Mucosa of gallbladder (tissue), 1 donor: ENCODE results near the gene KCNA5. TPM values are rescaled to one million over a fixed set of nuclear protein-coding genes. Genes with fewer than 3 reads are reported as not detected.

Experiments used
- DNase-seq: peaks from one replicate; pipeline ENCODE4 v3.0.0-alpha.2; 2020; ENCODE audit warnings: low spot score
- total RNA-seq: library from RNA; stranded (reverse); gene quantifications from one replicate; pipeline ENCODE4 v1.2.1, GENCODE V29; 2021
- donor health status: DM: no; HTN: no; CAD: no.

Gene KCNA5
- total RNA-seq, 1 donor from 2014 or later: 1.4 TPM

DNA sequence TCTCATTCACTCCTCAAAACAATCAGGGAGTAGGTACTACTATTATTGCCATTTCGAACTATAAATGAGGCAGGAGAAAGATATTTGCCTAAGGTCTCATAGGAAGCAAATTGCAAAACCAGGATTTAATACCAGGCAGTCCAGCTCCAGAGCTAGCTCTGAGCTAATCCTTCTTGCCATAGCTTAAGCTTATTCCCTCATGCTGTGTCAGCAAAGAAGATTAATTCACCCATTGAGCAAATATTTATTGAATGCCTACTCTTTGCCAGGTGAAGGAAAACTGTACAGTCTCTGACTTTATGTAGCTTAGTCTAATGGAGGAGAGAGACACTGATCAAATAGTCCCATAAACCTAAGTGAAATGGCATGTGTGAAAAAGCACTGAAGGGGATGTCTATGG, 19.5 kb downstream of the KCNA5 start:
- DNase-seq: no peak

- no peak for DNase-seq
Observed at GRCh38 chr12:5064913-5065490, 21.3 kb downstream of the KCNA5 start.

- no peak for DNase-seq
Observed at GRCh38 chr12:5066251-5066650, 22.6 kb downstream of the KCNA5 start.

GRCh38 chr12:5068126-5068525, 24.4 kb downstream of the KCNA5 start:
- DNase-seq: no peak

- no peak for DNase-seq
Observed at GRCh38 chr12:5068619-5069018, 24.9 kb downstream of the KCNA5 start.

DNA sequence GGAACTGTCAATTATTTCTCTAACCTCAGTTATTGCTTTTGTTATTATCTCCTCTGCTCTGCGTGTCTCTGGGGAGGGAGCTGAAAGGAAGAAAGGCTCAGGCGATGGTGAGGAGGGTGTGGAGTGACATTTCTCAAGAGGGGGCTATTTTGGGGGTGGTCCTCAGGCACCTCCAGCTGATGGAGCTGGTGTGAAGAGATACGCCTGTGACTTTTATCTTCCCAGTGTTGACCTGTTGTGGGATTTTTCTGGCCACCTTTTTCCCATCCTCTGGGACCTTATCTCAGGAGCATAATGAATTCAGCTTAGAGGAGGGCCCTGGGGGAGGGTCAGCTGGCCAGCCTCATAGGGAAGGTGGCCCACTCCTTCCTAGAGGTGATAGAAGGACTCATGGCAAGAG, 26.4 kb downstream of the KCNA5 start:
- DNase-seq: no peak

DNA sequence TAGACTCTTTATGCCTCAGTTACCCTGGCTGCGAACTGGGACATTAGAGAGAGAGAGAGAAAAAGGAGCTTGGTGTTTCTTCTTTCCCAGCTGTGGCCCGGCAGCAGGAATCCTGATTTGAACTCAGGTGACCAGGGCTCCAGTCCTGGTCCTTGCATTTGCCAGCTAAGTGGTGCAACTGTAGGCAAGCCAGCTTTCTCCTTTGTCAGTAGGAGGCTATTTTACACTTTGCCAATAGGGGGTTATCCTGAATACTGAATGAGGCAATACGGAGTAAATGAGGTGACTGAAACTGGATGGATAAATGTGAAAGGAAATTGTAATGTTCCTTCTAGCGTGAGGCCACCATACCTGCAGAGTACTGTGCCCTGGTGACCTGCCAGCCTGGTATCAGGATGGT, 27.8 kb downstream of the KCNA5 start:
- no peak for DNase-seq

DNA sequence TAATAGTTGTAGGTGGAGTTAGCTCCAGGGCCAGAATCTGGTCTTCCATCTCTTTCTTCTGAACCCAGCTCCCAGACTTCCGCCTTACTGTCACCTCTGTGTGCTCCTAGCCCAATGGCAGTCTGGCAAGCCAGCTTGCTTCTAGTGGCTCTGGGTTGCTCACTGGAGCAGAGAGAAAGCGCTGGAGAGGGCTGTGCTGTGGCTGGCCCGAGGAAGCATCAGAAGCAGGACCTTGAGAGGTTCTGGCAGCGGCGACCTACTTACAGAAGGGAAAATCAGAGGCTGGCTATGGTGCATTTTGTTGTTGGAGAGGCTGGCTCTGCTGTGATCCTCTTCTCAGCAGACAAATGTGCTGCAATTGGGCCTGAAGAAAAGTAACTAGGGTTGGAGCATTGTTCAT, 28.6 kb downstream of the KCNA5 start:
- DNase-seq: no peak

- DNase-seq: no peak
Observed at GRCh38 chr12:5073054-5073453, 29.4 kb downstream of the KCNA5 start.

- DNase-seq: no peak
Observed at GRCh38 chr12:5073853-5074252, 30.2 kb downstream of the KCNA5 start.

GRCh38 chr12:5076761-5077160, 33.1 kb downstream of the KCNA5 start:
- no peak for DNase-seq

GRCh38 chr12:5078423-5078822, 34.7 kb downstream of the KCNA5 start:
- DNase-seq: no peak

GRCh38 chr12:5081016-5081415, 37.3 kb downstream of the KCNA5 start:
- DNase-seq: no peak

GRCh38 chr12:5083955-5084849, 40.5 kb downstream of the KCNA5 start:
- DNase-seq: peak; percentile 37

DNA sequence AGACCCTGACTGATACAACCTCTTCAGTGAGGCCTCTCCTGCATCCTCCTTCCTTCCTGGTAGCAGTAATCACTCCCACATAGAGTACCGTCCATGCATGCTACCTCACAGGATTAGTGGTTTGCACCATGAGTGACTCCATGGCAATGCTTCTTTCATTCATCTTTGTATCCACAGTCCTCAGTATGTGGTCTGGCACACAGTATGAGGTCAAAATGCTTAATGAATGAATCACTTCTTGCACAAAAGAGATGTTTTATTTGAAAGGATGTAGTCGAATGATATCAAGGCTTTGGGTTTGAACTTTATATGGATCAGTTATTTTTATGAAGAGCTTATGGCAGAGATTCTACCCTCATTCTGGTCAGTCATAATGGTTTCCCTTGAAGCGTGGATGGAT, 42.2 kb downstream of the KCNA5 start:
- DNase-seq: no peak

GRCh38 chr12:5087831-5088554, 44.3 kb downstream of the KCNA5 start:
- DNase-seq: no peak

GRCh38 chr12:5088586-5089264, 45.0 kb downstream of the KCNA5 start:
- no peak for DNase-seq

- no peak for DNase-seq
Observed at GRCh38 chr12:5094551-5094950, 50.9 kb downstream of the KCNA5 start.

DNA sequence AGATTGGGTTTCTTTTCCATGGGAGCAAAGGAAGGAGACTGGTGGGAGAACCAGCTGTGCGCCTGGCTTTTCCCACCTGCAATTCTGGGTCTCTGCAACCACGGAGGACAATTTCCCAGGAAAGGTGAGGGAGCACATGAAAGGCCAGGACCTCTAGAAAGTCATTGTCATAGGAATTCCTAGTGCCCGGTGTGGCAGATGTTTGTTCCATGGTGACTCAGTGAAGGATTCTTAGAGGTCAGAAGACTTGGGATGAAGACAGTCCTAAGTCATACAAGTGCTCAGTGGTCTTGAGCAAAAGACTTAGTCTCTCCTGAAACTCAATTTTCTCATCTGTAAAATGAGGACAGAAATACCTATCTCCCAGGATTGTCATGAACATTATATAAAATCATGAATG, 51.3 kb downstream of the KCNA5 start:
- no peak for DNase-seq
